K562 (cell line): ENCODE data around the gene RSU1. TPM values are rescaled to one million over a fixed set of nuclear protein-coding genes. Genes with fewer than 3 reads are reported as not detected.

Experiments used
- ATAC-seq: fragments of 200-7000 bp; cut with Tn5 transposase; 3 replicates; pipeline ENCODE4 v1.9.1; 2020; ENCODE audit warnings: moderate library complexity
- BruUV-seq: library from RNA; stranded (reverse); fragments of 400-500 nt; replicated peaks from 2 replicates; lab custom pipeline; 2021; lab: Mats Ljungman, UMichigan
- CTCF ChIA-PET: fragments of 300-600 bp; formaldehyde crosslinking; extraction: SDS; loops from one replicate; lab custom pipeline; 2021; ENCODE audit warnings: low intra/inter-chr PET ratio; lab: Yijun Ruan, JAX
- POLR2A ChIA-PET: fragments of 300-600, 350-650 bp; sonication (Branson Sonifier 250); formaldehyde crosslinking; extraction: SDS; loops from one replicate; lab custom pipeline; 2021; ENCODE audit warnings: antibody characterized with exemption, inconsistent platforms; lab: Yijun Ruan, JAX
- DNase-seq, 4 experiments: peaks; one replicate each; pipeline versions ENCODE4 v3.0.0 to v3.0.0-alpha.2; 2011 to 2018; ENCODE audit warnings: low spot score in 3 of 4, mixed read lengths in 3 of 4; ENCODE audit errors: extremely low read depth in 1 of 4
- FAIRE-seq: peaks from 2 replicates; lab custom pipeline; 2011; peaks lifted over from hg19 to GRCh38; lab: Jason Lieb, UNC
- H2AFZ ChIP-seq: 2 replicates; pipeline ENCODE4 v1.6.0; 2011; ENCODE audit warnings: low read depth, low read length, control low read depth, inconsistent platforms
- H3K27ac ChIP-seq: fragments of 200-600 bp; 3 replicates; pipeline ENCODE4 v1.8.0; 2011; ENCODE audit warnings: low read depth, mild to moderate bottlenecking, control low read depth, inconsistent platforms, low read length, moderate library complexity, mixed read lengths; ENCODE audit errors: extremely low read depth
- H3K27me3 ChIP-seq, 2 experiments: fragments of 300-600 bp in 1 of 2; 2 replicates in 1 of 2; 3 replicates in 1 of 2; pipeline versions ENCODE4 v1.6.0 to v1.8.0; 2011; ENCODE audit warnings: inconsistent platforms in 2 of 2, low read length in 2 of 2, mild to moderate bottlenecking in 1 of 2, mixed read lengths in 1 of 2, moderate library complexity in 1 of 2; ENCODE audit not compliant: control insufficient read depth in 2 of 2, insufficient read depth in 2 of 2
- H3K36me3 ChIP-seq: fragments of 300-600 bp; 3 replicates; pipeline ENCODE4 v1.8.0; 2011; ENCODE audit warnings: mild to moderate bottlenecking, low read length, inconsistent platforms; ENCODE audit not compliant: control insufficient read depth, insufficient read depth
- H3K4me1 ChIP-seq, 2 experiments: fragments of 200-600 bp in 1 of 2; replicated peaks in 1 of 2; 2 replicates in 1 of 2; 3 replicates in 1 of 2; pipeline versions ENCODE4 v1.5.1 to v1.8.0; 2011; ENCODE audit warnings: inconsistent platforms in 2 of 2, low read length in 2 of 2, mild to moderate bottlenecking in 1 of 2, mixed read lengths in 1 of 2, moderate library complexity in 1 of 2; ENCODE audit not compliant: control insufficient read depth in 2 of 2, insufficient read depth in 2 of 2
- H3K4me2 ChIP-seq: 2 replicates; pipeline ENCODE4 v1.6.1; 2011; ENCODE audit warnings: low read length, control low read depth, inconsistent platforms, mixed read lengths; ENCODE audit not compliant: insufficient read depth
- H3K4me3 ChIP-seq: fragments of 200-600 bp; sonication (generic), shearing (Covaris generic); 2 replicates; pipeline ENCODE4 v1.5.1; 2016; ENCODE audit warnings: control low read depth, inconsistent platforms
- H3K79me2 ChIP-seq: fragments of 200-600 bp; 3 replicates; pipeline ENCODE4 v1.8.0; 2011; ENCODE audit warnings: low read length, inconsistent platforms; ENCODE audit not compliant: control insufficient read depth, insufficient read depth
- H3K9ac ChIP-seq, 2 experiments: 2 replicates each; pipeline versions ENCODE4 v1.6.0 to v1.6.1; 2011; ENCODE audit warnings: low read depth in 2 of 2, low read length in 2 of 2, control low read depth in 1 of 2, inconsistent platforms in 1 of 2, mild to moderate bottlenecking in 1 of 2, mixed read lengths in 1 of 2; ENCODE audit not compliant: insufficient read depth in 1 of 2
- H3K9me1 ChIP-seq: one replicate; pipeline ENCODE4 v1.6.0; 2011; ENCODE audit warnings: inconsistent platforms, mild to moderate bottlenecking, low read length, moderate library complexity; ENCODE audit not compliant: control insufficient read depth, insufficient read depth
- H3K9me3 ChIP-seq: replicated peaks from 2 replicates; pipeline ENCODE4 v1.5.1; 2011; ENCODE audit warnings: low read depth, low read length, inconsistent platforms; ENCODE audit not compliant: control insufficient read depth, insufficient read depth
- H4K20me1 ChIP-seq: replicated peaks from 2 replicates; pipeline ENCODE4 v1.6.1; 2011; ENCODE audit warnings: low read length, inconsistent platforms, mixed read lengths; ENCODE audit not compliant: control insufficient read depth, insufficient read depth
- C11orf30 ChIP-seq: fragments of 450-650 bp; IDR thresholded peaks from 2 replicates; pipeline ENCODE4 v1.6.1; 2016; ENCODE audit warnings: low read depth, mild to moderate bottlenecking
- CBFB ChIP-seq: sonication (generic); formaldehyde crosslinking; IDR thresholded peaks from 2 replicates; pipeline ENCODE4 v1.4.0; 2020; ENCODE audit warnings: mild to moderate bottlenecking, missing genetic modification reagents
- ETS2 ChIP-seq: IDR thresholded peaks from 2 replicates; pipeline ENCODE4 v1.6.1; 2016; ENCODE audit warnings: borderline replicate concordance, missing genetic modification characterization, mild to moderate bottlenecking, moderate library complexity, missing compliant biosample characterization; ENCODE audit not compliant: poor library complexity, severe bottlenecking
- KDM4B ChIP-seq, 2 experiments: fragments of 450-650 bp in 1 of 2; sonication (generic) in 1 of 2; IDR thresholded peaks; 2 replicates each; pipeline ENCODE4 v1.6.1; 2016 to 2017; ENCODE audit warnings: borderline replicate concordance in 2 of 2, antibody characterized with exemption in 1 of 2, low read depth in 1 of 2, mild to moderate bottlenecking in 1 of 2
- KDM5B ChIP-seq: fragments of 200-600 bp; sonication (generic); IDR thresholded peaks from 2 replicates; pipeline ENCODE4 v1.6.1; 2012; ENCODE audit warnings: low read depth, mild to moderate bottlenecking, moderate library complexity, low read length, control low read depth, inconsistent platforms; ENCODE audit not compliant: insufficient replicate concordance
- PTBP1 ChIP-seq: fragments of 200-400 bp; formaldehyde crosslinking; IDR thresholded peaks from 2 replicates; pipeline ENCODE4 v1.6.1; 2017; ENCODE audit warnings: low read depth, low read length
- TBP ChIP-seq: optimal IDR thresholded peaks from 2 replicates; pipeline ENCODE3; 2011; ENCODE audit warnings: low read depth, low read length, improper control_type of control experiment
- U2AF1 ChIP-seq: fragments of 200-400 bp; formaldehyde crosslinking; optimal IDR thresholded peaks from 2 replicates; pipeline ENCODE3; 2017; ENCODE audit warnings: mild to moderate bottlenecking, low read depth, low read length, moderate library complexity
- WGBS: fragments of 100-300 bp; shearing (Covaris generic); methylation state at CpG from one replicate; pipeline ENCODE4 v1.1.6; 2016; ENCODE audit warnings: low coverage, mixed read lengths; ENCODE audit not compliant: insufficient coverage; ENCODE audit errors: missing lambda C conversion rate; 5-methylcytosine and 5-hydroxymethylcytosine counted together
- in situ Hi-C: fragments of 300-500 bp; cut with MboI; formaldehyde crosslinking; loops from 4 replicates; pipeline ENCODE4 v1.15.0; 2018; ENCODE audit warnings: inconsistent platforms, mixed read lengths
- intact Hi-C: fragments of 100-400 bp; cut with micrococcal nuclease; formaldehyde crosslinking; loops from 2 replicates; pipeline ENCODE4 v1.14.2; 2022
- polyA plus RNA-seq, 8 experiments: library from polyadenylated mRNA; depleted of rRNA in 4 of 8; stranded (reverse) in 5 of 8; unstranded in 3 of 8; fragments of >200 nt; fragmentation: Nextera tagmentation in 2 of 8; fragmentation: Illumina TruSeq in 1 of 8; extraction: Ambion mirVana in 2 of 8; extraction: Trizol in 1 of 8; gene quantifications; 2 replicates each; pipeline versions ENCODE4 v1.2.1 to v1.2.3, GENCODE V29; 2011 to 2014; ENCODE audit warnings: inconsistent platforms in 1 of 8, missing spikeins in 1 of 8
- total RNA-seq, 7 experiments: library from RNA; depleted of rRNA in 6 of 7; stranded (reverse); fragments of >200 nt in 6 of 7; fragmentation: Illumina TruSeq in 2 of 7; extraction: Trizol in 2 of 7; gene quantifications; 2 replicates each; pipeline versions ENCODE4 v1.2.1 to v1.2.3, GENCODE V29; 2011 to 2021; ENCODE audit warnings: low replicate concordance in 1 of 7
- TF ChIP-seq, protein P1 (sequence below): sonication (generic); formaldehyde crosslinking; IDR thresholded peaks from 2 replicates; pipeline ENCODE4 v1.8.0; 2023; ENCODE audit warnings: missing genetic modification reagents, mild to moderate bottlenecking, borderline replicate concordance
- TF ChIP-seq, protein P2 (sequence below): fragments of 250-450 bp; sonication (Bioruptor Pico); IDR thresholded peaks from 2 replicates; pipeline ENCODE4 v1.5.0; 2020; ENCODE audit warnings: mild to moderate bottlenecking
- TF ChIP-seq, protein P3 (sequence below), 3 experiments: fragments of 200-800 bp in 1 of 3; fragments of 250-450 bp in 1 of 3; fragments of 450-650 bp in 1 of 3; sonication (Bioruptor Pico) in 1 of 3; sonication (Bioruptor generic) in 1 of 3; formaldehyde crosslinking in 1 of 3; IDR thresholded peaks; 2 replicates each; pipeline versions ENCODE4 v1.6.1 to v1.8.0; 2016 to 2022; ENCODE audit warnings: mild to moderate bottlenecking in 2 of 3, missing genetic modification characterization in 2 of 3, missing compliant biosample characterization in 1 of 3, moderate library complexity in 1 of 3

Gene RSU1
- total and polyA plus RNA-seq, 9 of the 15 experiments (the other 6 are each of a cell fraction or from before 2014, with no cell fraction given) = 18.8 to 67.3 (median 31.5) TPM

DNA sequence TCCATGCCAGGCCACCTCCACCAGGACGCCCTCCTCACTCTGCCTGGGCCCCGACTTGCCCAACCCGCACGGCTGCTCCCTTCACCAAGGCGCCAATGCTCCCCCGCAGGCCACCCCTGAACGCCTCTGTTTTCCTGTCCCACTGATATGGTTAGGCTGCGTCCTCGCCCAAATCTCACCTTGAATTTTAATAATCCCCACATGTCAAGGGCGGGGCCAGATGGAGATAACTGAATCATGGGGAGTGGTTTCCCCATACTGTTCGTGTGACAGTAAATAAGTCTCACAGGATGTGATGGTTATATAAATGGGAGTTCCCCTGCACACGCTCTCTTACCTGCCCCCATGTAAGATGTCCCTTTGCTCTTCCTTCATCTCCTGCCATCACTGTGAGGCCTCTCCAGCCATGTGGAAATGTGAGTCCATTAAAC lies 29.8 kb downstream of the RSU1 start:
- H4K20me1 ChIP-seq = no peaks in the 10 kb centered on the region
- no peak overlapping the region for H3K4me3 ChIP-seq
- FAIRE-seq (no peak), ATAC-seq (no peak), DNase-seq (no peak)
- H3K27me3 ChIP-seq = no peaks in the 10 kb centered on the region
- intact Hi-C loops = no loop called here
- POLR2A ChIA-PET = no interaction called here
- BruUV-seq = no TSS peak
- H3K79me2 ChIP-seq = no peaks in the 10 kb centered on the region
- no peak overlapping the region for H2AFZ ChIP-seq
- no peaks in the 10 kb centered on the region for H3K9me1 ChIP-seq
- H3K9ac ChIP-seq = no peak overlapping the region
- H3K4me2 ChIP-seq = no peak overlapping the region
- H3K4me1 ChIP-seq = no peaks in the 10 kb centered on the region; a peak in 1 of 5 replicates
- H3K27ac ChIP-seq = no peak overlapping the region
- WGBS = 81% methylated on average over 12 of the region's 12 CpGs
- no peaks in the 10 kb centered on the region for H3K9me3 ChIP-seq
- no peaks in the 10 kb centered on the region for H3K36me3 ChIP-seq
- in situ Hi-C loops = loop anchor here (25.0 kb wide), 1 partner anchor 1350 kb away; no protein-coding TSS in a partner anchor
- CTCF ChIA-PET = no interaction called here
- TF ChIP-seq TBP = no peak
- TF ChIP-seq, protein P1, sequence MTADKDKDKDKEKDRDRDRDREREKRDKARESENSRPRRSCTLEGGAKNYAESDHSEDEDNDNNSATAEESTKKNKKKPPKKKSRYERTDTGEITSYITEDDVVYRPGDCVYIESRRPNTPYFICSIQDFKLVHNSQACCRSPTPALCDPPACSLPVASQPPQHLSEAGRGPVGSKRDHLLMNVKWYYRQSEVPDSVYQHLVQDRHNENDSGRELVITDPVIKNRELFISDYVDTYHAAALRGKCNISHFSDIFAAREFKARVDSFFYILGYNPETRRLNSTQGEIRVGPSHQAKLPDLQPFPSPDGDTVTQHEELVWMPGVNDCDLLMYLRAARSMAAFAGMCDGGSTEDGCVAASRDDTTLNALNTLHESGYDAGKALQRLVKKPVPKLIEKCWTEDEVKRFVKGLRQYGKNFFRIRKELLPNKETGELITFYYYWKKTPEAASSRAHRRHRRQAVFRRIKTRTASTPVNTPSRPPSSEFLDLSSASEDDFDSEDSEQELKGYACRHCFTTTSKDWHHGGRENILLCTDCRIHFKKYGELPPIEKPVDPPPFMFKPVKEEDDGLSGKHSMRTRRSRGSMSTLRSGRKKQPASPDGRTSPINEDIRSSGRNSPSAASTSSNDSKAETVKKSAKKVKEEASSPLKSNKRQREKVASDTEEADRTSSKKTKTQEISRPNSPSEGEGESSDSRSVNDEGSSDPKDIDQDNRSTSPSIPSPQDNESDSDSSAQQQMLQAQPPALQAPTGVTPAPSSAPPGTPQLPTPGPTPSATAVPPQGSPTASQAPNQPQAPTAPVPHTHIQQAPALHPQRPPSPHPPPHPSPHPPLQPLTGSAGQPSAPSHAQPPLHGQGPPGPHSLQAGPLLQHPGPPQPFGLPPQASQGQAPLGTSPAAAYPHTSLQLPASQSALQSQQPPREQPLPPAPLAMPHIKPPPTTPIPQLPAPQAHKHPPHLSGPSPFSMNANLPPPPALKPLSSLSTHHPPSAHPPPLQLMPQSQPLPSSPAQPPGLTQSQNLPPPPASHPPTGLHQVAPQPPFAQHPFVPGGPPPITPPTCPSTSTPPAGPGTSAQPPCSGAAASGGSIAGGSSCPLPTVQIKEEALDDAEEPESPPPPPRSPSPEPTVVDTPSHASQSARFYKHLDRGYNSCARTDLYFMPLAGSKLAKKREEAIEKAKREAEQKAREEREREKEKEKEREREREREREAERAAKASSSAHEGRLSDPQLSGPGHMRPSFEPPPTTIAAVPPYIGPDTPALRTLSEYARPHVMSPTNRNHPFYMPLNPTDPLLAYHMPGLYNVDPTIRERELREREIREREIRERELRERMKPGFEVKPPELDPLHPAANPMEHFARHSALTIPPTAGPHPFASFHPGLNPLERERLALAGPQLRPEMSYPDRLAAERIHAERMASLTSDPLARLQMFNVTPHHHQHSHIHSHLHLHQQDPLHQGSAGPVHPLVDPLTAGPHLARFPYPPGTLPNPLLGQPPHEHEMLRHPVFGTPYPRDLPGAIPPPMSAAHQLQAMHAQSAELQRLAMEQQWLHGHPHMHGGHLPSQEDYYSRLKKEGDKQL (CRISPR knock-in tag) = no peak
- TF ChIP-seq, protein P2, sequence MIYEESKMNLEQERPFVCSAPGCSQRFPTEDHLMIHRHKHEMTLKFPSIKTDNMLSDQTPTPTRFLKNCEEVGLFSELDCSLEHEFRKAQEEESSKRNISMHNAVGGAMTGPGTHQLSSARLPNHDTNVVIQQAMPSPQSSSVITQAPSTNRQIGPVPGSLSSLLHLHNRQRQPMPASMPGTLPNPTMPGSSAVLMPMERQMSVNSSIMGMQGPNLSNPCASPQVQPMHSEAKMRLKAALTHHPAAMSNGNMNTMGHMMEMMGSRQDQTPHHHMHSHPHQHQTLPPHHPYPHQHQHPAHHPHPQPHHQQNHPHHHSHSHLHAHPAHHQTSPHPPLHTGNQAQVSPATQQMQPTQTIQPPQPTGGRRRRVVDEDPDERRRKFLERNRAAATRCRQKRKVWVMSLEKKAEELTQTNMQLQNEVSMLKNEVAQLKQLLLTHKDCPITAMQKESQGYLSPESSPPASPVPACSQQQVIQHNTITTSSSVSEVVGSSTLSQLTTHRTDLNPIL (CRISPR knock-in tag) = no peak
- TF ChIP-seq KDM5B = no peak
- TF ChIP-seq, protein P3, sequence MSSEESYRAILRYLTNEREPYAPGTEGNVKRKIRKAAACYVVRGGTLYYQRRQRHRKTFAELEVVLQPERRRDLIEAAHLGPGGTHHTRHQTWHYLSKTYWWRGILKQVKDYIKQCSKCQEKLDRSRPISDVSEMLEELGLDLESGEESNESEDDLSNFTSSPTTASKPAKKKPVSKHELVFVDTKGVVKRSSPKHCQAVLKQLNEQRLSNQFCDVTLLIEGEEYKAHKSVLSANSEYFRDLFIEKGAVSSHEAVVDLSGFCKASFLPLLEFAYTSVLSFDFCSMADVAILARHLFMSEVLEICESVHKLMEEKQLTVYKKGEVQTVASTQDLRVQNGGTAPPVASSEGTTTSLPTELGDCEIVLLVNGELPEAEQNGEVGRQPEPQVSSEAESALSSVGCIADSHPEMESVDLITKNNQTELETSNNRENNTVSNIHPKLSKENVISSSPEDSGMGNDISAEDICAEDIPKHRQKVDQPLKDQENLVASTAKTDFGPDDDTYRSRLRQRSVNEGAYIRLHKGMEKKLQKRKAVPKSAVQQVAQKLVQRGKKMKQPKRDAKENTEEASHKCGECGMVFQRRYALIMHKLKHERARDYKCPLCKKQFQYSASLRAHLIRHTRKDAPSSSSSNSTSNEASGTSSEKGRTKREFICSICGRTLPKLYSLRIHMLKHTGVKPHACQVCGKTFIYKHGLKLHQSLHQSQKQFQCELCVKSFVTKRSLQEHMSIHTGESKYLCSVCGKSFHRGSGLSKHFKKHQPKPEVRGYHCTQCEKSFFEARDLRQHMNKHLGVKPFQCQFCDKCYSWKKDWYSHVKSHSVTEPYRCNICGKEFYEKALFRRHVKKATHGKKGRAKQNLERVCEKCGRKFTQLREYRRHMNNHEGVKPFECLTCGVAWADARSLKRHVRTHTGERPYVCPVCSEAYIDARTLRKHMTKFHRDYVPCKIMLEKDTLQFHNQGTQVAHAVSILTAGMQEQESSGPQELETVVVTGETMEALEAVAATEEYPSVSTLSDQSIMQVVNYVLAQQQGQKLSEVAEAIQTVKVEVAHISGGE (CRISPR knock-in tag; IDR thresholded peaks at IDR 0.05) = no peak
- no peak for TF ChIP-seq CBFB (CRISPR knock-in tag)
- no peak for TF ChIP-seq PTBP1
- no peak for TF ChIP-seq ETS2 (tag)
- no peak for TF ChIP-seq U2AF1
- TF ChIP-seq KDM4B (IDR thresholded peaks at IDR 0.05; ENCODE audit: borderline replicate concordance in 2 of 2, low read depth in 1 of 2) = no peak
- TF ChIP-seq C11orf30 = no peak
